Measurements from ENCODE around the gene IL5. TPM values are rescaled to one million over a fixed set of nuclear protein-coding genes. Genes with fewer than 3 reads are reported as not detected.

Gene IL5
- total RNA-seq (not detected), polyA plus RNA-seq (not detected)
- long read RNA-seq, donor 1 = 0 reads
- long read RNA-seq, donor 2 = 0 reads

- no peaks in the 10 kb centered on the region for H3K36me3 ChIP-seq
- H3K4me1 ChIP-seq = no peaks in the 10 kb centered on the region
- DNase-seq = no peak
- H3K27me3 ChIP-seq (replicated peaks in 1 of 7) = no peaks in the 10 kb centered on the region
- H3K9me3 ChIP-seq = no peaks in the 10 kb centered on the region
- H3K4me3 ChIP-seq = no peak within 1 kb of the TSS
- intact Hi-C loops (cut with DNase I; ENCODE audit: low total_unique reads) = no loop called here
- 71 to 85% (median 78%) methylated on average over 7 of the region's 7 CpGs for WGBS, 5 donors
- H3K27ac ChIP-seq = no peak within 1 kb of the TSS
- no peak for TF ChIP-seq POLR2AphosphoS5 (IDR thresholded peaks at IDR 0.05)
- no peak for TF ChIP-seq CTCF (IDR thresholded peaks at IDR 0.05 in 8 of 11, conservative IDR thresholded peaks at IDR 0.05 in 3 of 11)
Observed at GRCh38 chr5:132543472-132544201, at the start of gene IL5. IL5 (minus strand) TSS chr5:132543522; CDS start chr5:132543478, 44 bp downstream.

- TF ChIP-seq POLR2AphosphoS5 (IDR thresholded peaks at IDR 0.05) (no peak), POLR2A (IDR thresholded peaks at IDR 0.05) (no peak), CTCF (IDR thresholded peaks at IDR 0.05 in 8 of 11, conservative IDR thresholded peaks at IDR 0.05 in 3 of 11) (no peak)
- Histone ChIP-seq H3K9me3 (no peaks in the 10 kb centered on the region), H3K4me3 (no peak overlapping the region), H3K27ac (no peak overlapping the region), H3K4me1 (no peaks in the 10 kb centered on the region), H3K36me3 (peaks cover 0 to 100% (median 60%) of the 10 kb centered on the region in 6 donors), H3K27me3 (replicated peaks in 1 of 7) (no peaks in the 10 kb centered on the region)
- DNase-seq = no peak
- intact Hi-C loops (cut with DNase I; ENCODE audit: low total_unique reads) = no loop called here
- 73 to 84% (median 75%) methylated on average over 2 of the region's 2 CpGs for WGBS, 5 donors
Observed at GRCh38 chr5:132592521-132592920, 49.2 kb upstream of the IL5 start.

GRCh38 chr5:132591145-132591544 lies 47.8 kb upstream of the IL5 start:
- Histone ChIP-seq H3K9me3 (no peaks in the 10 kb centered on the region), H3K4me3 (no peak overlapping the region), H3K36me3 (peaks cover 0 to 100% (median 51%) of the 10 kb centered on the region in 6 donors), H3K4me1 (no peaks in the 10 kb centered on the region), H3K27me3 (replicated peaks in 1 of 7) (no peaks in the 10 kb centered on the region), H3K27ac (no peak overlapping the region)
- 83 to 94% (median 91%) methylated on average over 3 of the region's 3 CpGs for WGBS, 5 donors
- DNase-seq = no peak
- intact Hi-C loops (cut with DNase I; ENCODE audit: low total_unique reads) = no loop called here
- no peak for TF ChIP-seq POLR2AphosphoS5 (IDR thresholded peaks at IDR 0.05)
- no peak for TF ChIP-seq POLR2A (IDR thresholded peaks at IDR 0.05)
- TF ChIP-seq CTCF (IDR thresholded peaks at IDR 0.05 in 8 of 11, conservative IDR thresholded peaks at IDR 0.05 in 3 of 11) = no peak

- WGBS, 5 donors = 93 to 98% (median 95%) methylated on average over 1 of the region's 1 CpG
- H3K36me3 ChIP-seq = peaks cover 0 to 100% (median 40%) of the 10 kb centered on the region in 6 donors
- TF ChIP-seq POLR2AphosphoS5 (IDR thresholded peaks at IDR 0.05) = no peak
- TF ChIP-seq CTCF (IDR thresholded peaks at IDR 0.05 in 8 of 11, conservative IDR thresholded peaks at IDR 0.05 in 3 of 11) = no peak
- peaks cover 0 to under 1% (median 0%) of the 10 kb centered on the region in 8 donors for H3K9me3 ChIP-seq
- no peaks in the 10 kb centered on the region for H3K4me1 ChIP-seq
- H3K27me3 ChIP-seq (replicated peaks in 1 of 7) = no peaks in the 10 kb centered on the region
- H3K27ac ChIP-seq = no peak overlapping the region
- H3K4me3 ChIP-seq = no peak overlapping the region
- intact Hi-C loops (cut with DNase I; ENCODE audit: low total_unique reads) = no loop called here
- DNase-seq = no peak
Observed at GRCh38 chr5:132589467-132589866, 46.1 kb upstream of the IL5 start.

Data from spleen (tissue), 13 donors.